HepG2 (cell line): ENCODE measurements around the gene KIAA1755. TPM values are rescaled to one million over a fixed set of nuclear protein-coding genes. Genes with fewer than 3 reads are reported as not detected.

Source experiments
- DRAP1 ChIP-seq: IDR thresholded peaks from 2 replicates; pipeline ENCODE4 v1.6.1; 2016; ENCODE audit warnings: missing genetic modification reagents, missing compliant biosample characterization
- HNRNPLL ChIP-seq: fragments of 200-400 bp; formaldehyde crosslinking; IDR thresholded peaks from 2 replicates; pipeline ENCODE4 v1.6.1; 2017; ENCODE audit warnings: mild to moderate bottlenecking, low read depth, low read length; ENCODE audit not compliant: poor library complexity, severe bottlenecking
- IRF9 ChIP-seq: sonication (generic); formaldehyde crosslinking; IDR thresholded peaks from 2 replicates; pipeline ENCODE4 v1.8.0; 2022; ENCODE audit warnings: missing genetic modification reagents, mild to moderate bottlenecking, borderline replicate concordance
- JUN ChIP-seq: sonication (generic); formaldehyde crosslinking; IDR thresholded peaks from 2 replicates; pipeline ENCODE4 v1.4.0; 2020; ENCODE audit warnings: mild to moderate bottlenecking, missing genetic modification reagents
- MEIS1 ChIP-seq: sonication (generic); formaldehyde crosslinking; IDR thresholded peaks from 2 replicates; pipeline ENCODE4 v1.9.0; 2021; ENCODE audit warnings: mild to moderate bottlenecking, missing genetic modification reagents, moderate library complexity, borderline replicate concordance
- MIER3 ChIP-seq: IDR thresholded peaks from 2 replicates; pipeline ENCODE4 v1.6.1; 2016; ENCODE audit warnings: missing compliant biosample characterization, borderline replicate concordance
- NONO ChIP-seq, 2 experiments: fragments of 450-650 bp in 1 of 2; sonication (generic) in 1 of 2; formaldehyde crosslinking in 1 of 2; IDR thresholded peaks in 1 of 2; conservative IDR thresholded peaks in 1 of 2; 2 replicates each; pipeline versions ENCODE4 v1.6.1 to v1.8.0; 2017 to 2022; ENCODE audit warnings: mild to moderate bottlenecking in 1 of 2, missing genetic modification reagents in 1 of 2, moderate library complexity in 1 of 2
- REL ChIP-seq: sonication (generic); formaldehyde crosslinking; conservative IDR thresholded peaks from 2 replicates; pipeline ENCODE4 v1.8.0; 2022; ENCODE audit warnings: mild to moderate bottlenecking, missing genetic modification reagents, moderate library complexity
- TCF7 ChIP-seq: sonication (generic); IDR thresholded peaks from 2 replicates; pipeline ENCODE4 v1.6.1; 2016; ENCODE audit warnings: antibody characterized with exemption, low read depth
- TGIF2 ChIP-seq: IDR thresholded peaks from 2 replicates; pipeline ENCODE4 v1.6.1; 2016; ENCODE audit warnings: control low read depth, missing compliant biosample characterization
- YEATS4 ChIP-seq: sonication (generic); formaldehyde crosslinking; IDR thresholded peaks from 2 replicates; pipeline ENCODE4 v1.4.0; 2020; ENCODE audit warnings: missing genetic modification reagents, borderline replicate concordance
- ZBTB1 ChIP-seq: sonication (generic); formaldehyde crosslinking; IDR thresholded peaks from 2 replicates; pipeline ENCODE4 v1.4.0; 2020; ENCODE audit warnings: missing genetic modification reagents, borderline replicate concordance
- ZBTB42 ChIP-seq: sonication (generic); formaldehyde crosslinking; IDR thresholded peaks from 2 replicates; pipeline ENCODE4 v1.5.0; 2020; ENCODE audit warnings: mild to moderate bottlenecking, missing genetic modification reagents
- ZMYM2 ChIP-seq: sonication (generic); formaldehyde crosslinking; IDR thresholded peaks from 2 replicates; pipeline ENCODE4 v1.8.0; 2022; ENCODE audit warnings: mild to moderate bottlenecking, missing genetic modification reagents
- ZNF780A ChIP-seq: sonication (generic); formaldehyde crosslinking; IDR thresholded peaks from 2 replicates; pipeline ENCODE4 v1.8.0; 2022; ENCODE audit warnings: mild to moderate bottlenecking, missing genetic modification reagents, moderate library complexity
- polyA plus RNA-seq, 8 experiments: library from polyadenylated mRNA; depleted of rRNA in 3 of 8; stranded (reverse) in 7 of 8; unstranded in 1 of 8; fragments of >200 nt; fragmentation: Illumina TruSeq in 4 of 8; extraction: Trizol in 4 of 8; gene quantifications; 2 replicates each; pipeline versions ENCODE4 v1.2.1 to v1.2.3, GENCODE V29; 2011 to 2016; ENCODE audit warnings: low read depth in 4 of 8, missing spikeins in 1 of 8, mixed read lengths in 1 of 8; ENCODE audit not compliant: insufficient read depth in 1 of 8
- total RNA-seq, 5 experiments: library from RNA; depleted of rRNA; stranded (reverse); fragments of >200 nt; fragmentation: Illumina TruSeq; extraction: Trizol; gene quantifications; 2 replicates each; pipeline ENCODE4 v1.2.3, GENCODE V29; 2016; ENCODE audit warnings: low read depth in 1 of 5
- TF ChIP-seq, protein P1 (sequence below): sonication (generic); formaldehyde crosslinking; IDR thresholded peaks from 2 replicates; pipeline ENCODE4 v1.8.0; 2022; ENCODE audit warnings: mild to moderate bottlenecking, missing genetic modification reagents
- TF ChIP-seq, protein P2 (sequence below): IDR thresholded peaks from 2 replicates; pipeline ENCODE4 v1.6.1; 2016; ENCODE audit warnings: low read depth
- TF ChIP-seq, protein P3 (sequence below): fragments of 450-650 bp; IDR thresholded peaks from 2 replicates; pipeline ENCODE4 v1.6.1; 2017

Gene KIAA1755
- total and polyA plus RNA-seq, 2 of the 13 experiments (the other 11 are each of a cell fraction or from before 2014, with no cell fraction given) = 0.04 TPM; not detected in 1

DNA sequence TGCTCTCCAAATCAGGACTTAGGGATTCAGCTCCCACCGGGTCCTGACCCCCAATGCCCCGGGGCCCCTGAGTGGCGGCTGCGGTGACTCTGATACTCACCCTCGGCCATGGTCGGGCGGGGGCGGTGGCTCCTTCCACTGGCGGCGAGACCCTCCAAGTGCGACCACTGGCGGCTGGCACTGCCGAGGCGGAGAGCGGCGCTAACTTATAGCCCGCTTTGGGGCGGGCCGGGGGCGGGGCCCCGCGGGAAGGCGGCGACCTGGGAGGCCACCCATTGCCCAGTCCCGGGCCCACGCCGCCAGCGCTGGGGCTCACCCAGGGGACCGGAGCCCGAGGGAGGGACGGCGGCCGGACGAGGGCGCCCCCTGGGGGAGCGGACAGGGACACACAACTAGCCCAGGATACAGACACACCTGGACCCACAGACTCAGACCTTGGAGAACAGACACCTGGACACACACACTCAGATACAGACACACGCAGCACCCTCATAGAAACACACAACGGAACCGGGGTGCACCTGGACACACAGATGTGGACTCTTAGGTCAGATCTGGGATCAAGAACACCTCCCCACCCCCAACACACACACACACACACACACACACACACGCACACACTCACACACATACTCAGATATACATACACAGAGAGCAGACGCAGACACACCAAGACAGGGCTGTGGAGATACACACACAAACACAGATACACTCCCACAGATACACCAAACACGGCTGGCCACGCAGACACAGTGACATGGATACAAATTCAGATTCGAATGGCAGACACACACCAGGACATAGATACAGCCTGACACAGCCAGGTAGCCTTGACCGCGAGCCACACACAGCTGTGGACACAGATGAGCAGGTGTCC, 95.2 kb downstream of the KIAA1755 start, which contains the start of gene TGM2 (continued):
- TF ChIP-seq, protein P1, sequence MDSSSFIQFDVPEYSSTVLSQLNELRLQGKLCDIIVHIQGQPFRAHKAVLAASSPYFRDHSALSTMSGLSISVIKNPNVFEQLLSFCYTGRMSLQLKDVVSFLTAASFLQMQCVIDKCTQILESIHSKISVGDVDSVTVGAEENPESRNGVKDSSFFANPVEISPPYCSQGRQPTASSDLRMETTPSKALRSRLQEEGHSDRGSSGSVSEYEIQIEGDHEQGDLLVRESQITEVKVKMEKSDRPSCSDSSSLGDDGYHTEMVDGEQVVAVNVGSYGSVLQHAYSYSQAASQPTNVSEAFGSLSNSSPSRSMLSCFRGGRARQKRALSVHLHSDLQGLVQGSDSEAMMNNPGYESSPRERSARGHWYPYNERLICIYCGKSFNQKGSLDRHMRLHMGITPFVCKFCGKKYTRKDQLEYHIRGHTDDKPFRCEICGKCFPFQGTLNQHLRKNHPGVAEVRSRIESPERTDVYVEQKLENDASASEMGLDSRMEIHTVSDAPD (CRISPR knock-in tag) = no peak; the same call in 1 of the 2 replicates
- TF ChIP-seq JUN (peak; percentile 67; the same call in 1 of the 2 replicates), DRAP1 (peak; percentile 86), ZMYM2 (CRISPR knock-in tag) (peak; percentile 64; the same call in 1 of the 2 replicates), ZBTB1 (CRISPR knock-in tag) (no peak), ZNF780A (CRISPR knock-in tag) (no peak), REL (CRISPR knock-in tag) (0 out of 2 replicates have a peak, but pooled peaks have one; percentile 32), ZBTB42 (CRISPR knock-in tag) (no peak; the same call in 1 of the 2 replicates), NONO (IDR thresholded peaks at IDR 0.05) (no peak; the same call in 1 of the 2 replicates), NONO (CRISPR knock-in tag; conservative IDR thresholded peaks at IDR 0.05) (peak; percentile 85), IRF9 (CRISPR knock-in tag) (no peak; the same call in 1 of the 2 replicates), HNRNPLL (peak; percentile 92), MEIS1 (CRISPR knock-in tag) (peak; percentile 87), TCF7 (peak; percentile 14; the same call in 1 of the 2 replicates), MIER3 (CRISPR knock-in tag) (peak; percentile 81; the same call in 1 of the 2 replicates), YEATS4 (no peak; the same call in 1 of the 2 replicates), TGIF2 (CRISPR knock-in tag) (peak; percentile 36; the same call in 1 of the 2 replicates)
- TF ChIP-seq, protein P2, sequence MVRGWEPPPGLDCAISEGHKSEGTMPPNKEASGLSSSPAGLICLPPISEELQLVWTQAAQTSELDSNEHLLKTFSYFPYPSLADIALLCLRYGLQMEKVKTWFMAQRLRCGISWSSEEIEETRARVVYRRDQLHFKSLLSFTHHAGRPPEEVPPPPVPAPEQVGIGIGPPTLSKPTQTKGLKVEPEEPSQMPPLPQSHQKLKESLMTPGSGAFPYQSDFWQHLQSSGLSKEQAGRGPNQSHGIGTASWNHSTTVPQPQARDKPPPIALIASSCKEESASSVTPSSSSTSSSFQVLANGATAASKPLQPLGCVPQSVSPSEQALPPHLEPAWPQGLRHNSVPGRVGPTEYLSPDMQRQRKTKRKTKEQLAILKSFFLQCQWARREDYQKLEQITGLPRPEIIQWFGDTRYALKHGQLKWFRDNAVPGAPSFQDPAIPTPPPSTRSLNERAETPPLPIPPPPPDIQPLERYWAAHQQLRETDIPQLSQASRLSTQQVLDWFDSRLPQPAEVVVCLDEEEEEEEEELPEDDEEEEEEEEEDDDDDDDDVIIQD = peak; percentile 74; the same call in 1 of the 2 replicates
- TF ChIP-seq, protein P3, sequence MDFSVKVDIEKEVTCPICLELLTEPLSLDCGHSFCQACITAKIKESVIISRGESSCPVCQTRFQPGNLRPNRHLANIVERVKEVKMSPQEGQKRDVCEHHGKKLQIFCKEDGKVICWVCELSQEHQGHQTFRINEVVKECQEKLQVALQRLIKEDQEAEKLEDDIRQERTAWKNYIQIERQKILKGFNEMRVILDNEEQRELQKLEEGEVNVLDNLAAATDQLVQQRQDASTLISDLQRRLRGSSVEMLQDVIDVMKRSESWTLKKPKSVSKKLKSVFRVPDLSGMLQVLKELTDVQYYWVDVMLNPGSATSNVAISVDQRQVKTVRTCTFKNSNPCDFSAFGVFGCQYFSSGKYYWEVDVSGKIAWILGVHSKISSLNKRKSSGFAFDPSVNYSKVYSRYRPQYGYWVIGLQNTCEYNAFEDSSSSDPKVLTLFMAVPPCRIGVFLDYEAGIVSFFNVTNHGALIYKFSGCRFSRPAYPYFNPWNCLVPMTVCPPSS = no peak
